Measurements from ENCODE around the gene MSX1. TPM values are rescaled to one million over a fixed set of nuclear protein-coding genes. Genes with fewer than 3 reads are reported as not detected.

MSX1 gene
- total and polyA plus RNA-seq, 2 of the 8 experiments (the other 6 are each of a cell fraction or from before 2014, with no cell fraction given): 0.47 TPM; not detected in 1

- TF ChIP-seq RNF2 (IDR thresholded peaks at IDR 0.05; ENCODE audit: borderline replicate concordance, low read depth, low read length, missing control alignments, poor library complexity, severe bottlenecking) (peak; percentile 49), HDAC6 (IDR thresholded peaks at IDR 0.05; ENCODE audit: low read depth, low read length) (no peak), SUZ12 (IDR thresholded peaks at IDR 0.05; ENCODE audit: low read length) (peak; percentile 62; the same call in 1 of the 2 replicates), CBX5 (IDR thresholded peaks at IDR 0.05; ENCODE audit: low read depth, low read length) (no peak), CBX8 (IDR thresholded peaks at IDR 0.05; ENCODE audit: borderline replicate concordance, low read depth, low read length) (0 out of 2 replicates have a peak, but pooled peaks have one; percentile 4), KDM1A (IDR thresholded peaks at IDR 0.05; ENCODE audit: borderline replicate concordance, low read length) (no peak), PHF8 (conservative IDR thresholded peaks at IDR 0.05; ENCODE audit: low read depth, low read length) (no peak)
Measured at GRCh38 chr4:4855301-4856070, 4.0 kb upstream of the MSX1 start (continued).
